Measurements from ENCODE around the gene COG7.

Gene COG7

GRCh38 chr16:23480257-23480656 is 27.3 kb upstream of the COG7 start:
- Histone ChIP-seq H3F3A (ENCODE audit: insufficient read depth, low read length) (no peaks in the 10 kb centered on the region), H3K79me2 (ENCODE audit: low read length) (no peaks in the 10 kb centered on the region), H3K36me3 (replicated peaks; ENCODE audit: insufficient read depth, low read length) (peaks cover 10% of the 10 kb centered on the region), H3K4me2 (ENCODE audit: low read depth, low read length) (no peak overlapping the region), H4K20me1 (ENCODE audit: insufficient read depth, low read length) (no peaks in the 10 kb centered on the region), H3K4me1 (ENCODE audit: low read length) (no peaks in the 10 kb centered on the region), H3K9me2 (replicated peaks; ENCODE audit: insufficient read depth, low read length) (no peaks in the 10 kb centered on the region), H3K27ac (ENCODE audit: low read length) (no peak overlapping the region), H3K9me3 (replicated peaks; ENCODE audit: insufficient read depth, low read length) (no peaks in the 10 kb centered on the region), H2AFZ (ENCODE audit: low read length) (no peak overlapping the region), H3K27me3 (replicated peaks; ENCODE audit: insufficient read depth, low read length) (no peaks in the 10 kb centered on the region), H3K4me3 (ENCODE audit: low read length) (no peak overlapping the region), H3K9ac (ENCODE audit: low read length) (no peak overlapping the region)
- TF ChIP-seq EZH2 (optimal IDR thresholded peaks at IDR 0.05; ENCODE audit: low read depth, low read length), result no peak
- TF ChIP-seq EZH2phosphoT487 (IDR thresholded peaks at IDR 0.05; ENCODE audit: low read length), result no peak
- TF ChIP-seq CTCF (IDR thresholded peaks at IDR 0.05; ENCODE audit: low read length), result no peak
- DNase-seq, result no peak

DNA sequence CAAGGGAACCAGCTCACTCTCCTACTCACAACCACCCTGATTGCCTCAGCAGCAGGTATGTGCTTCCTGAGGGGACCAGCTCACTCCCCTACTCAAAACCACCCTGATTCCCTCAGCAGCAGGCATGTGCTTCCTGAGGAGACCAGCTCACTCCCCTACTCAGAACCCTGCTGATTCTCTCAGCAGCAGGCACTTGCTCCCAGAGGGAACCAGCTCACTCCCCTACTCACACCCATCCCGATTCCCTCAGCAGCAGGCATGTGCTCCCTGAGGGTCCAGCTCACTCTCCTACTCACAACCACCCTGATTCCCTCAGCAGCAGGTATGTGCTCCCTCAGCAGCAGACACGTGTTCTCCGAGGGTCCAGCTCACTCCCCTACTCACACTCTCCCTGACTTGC is 26.1 kb upstream of the COG7 start:
- H3K27me3 ChIP-seq (replicated peaks; ENCODE audit: insufficient read depth, low read length), result no peaks in the 10 kb centered on the region
- no peak overlapping the region for H2AFZ ChIP-seq (ENCODE audit: low read length)
- H3K9ac ChIP-seq (ENCODE audit: low read length), result no peak overlapping the region
- H3K9me3 ChIP-seq (replicated peaks; ENCODE audit: insufficient read depth, low read length), result no peaks in the 10 kb centered on the region
- H3K4me2 ChIP-seq (ENCODE audit: low read depth, low read length), result no peak overlapping the region
- H3K4me1 ChIP-seq (ENCODE audit: low read length), result no peaks in the 10 kb centered on the region
- H3K36me3 ChIP-seq (replicated peaks; ENCODE audit: insufficient read depth, low read length), result peaks cover 13% of the 10 kb centered on the region
- no peaks in the 10 kb centered on the region for H3K9me2 ChIP-seq (replicated peaks; ENCODE audit: insufficient read depth, low read length)
- no peak for DNase-seq
- no peaks in the 10 kb centered on the region for H4K20me1 ChIP-seq (ENCODE audit: insufficient read depth, low read length)
- no peaks in the 10 kb centered on the region for H3K79me2 ChIP-seq (ENCODE audit: low read length)
- no peak overlapping the region for H3K4me3 ChIP-seq (ENCODE audit: low read length)
- no peak overlapping the region for H3K27ac ChIP-seq (ENCODE audit: low read length)
- TF ChIP-seq CTCF (IDR thresholded peaks at IDR 0.05; ENCODE audit: low read length) (no peak), EZH2phosphoT487 (IDR thresholded peaks at IDR 0.05; ENCODE audit: low read length) (no peak), EZH2 (optimal IDR thresholded peaks at IDR 0.05; ENCODE audit: low read depth, low read length) (no peak)
- H3F3A ChIP-seq (ENCODE audit: insufficient read depth, low read length), result no peaks in the 10 kb centered on the region

GRCh38 chr16:23478566-23478965 is 25.6 kb upstream of the COG7 start:
- H3K9me3 ChIP-seq (replicated peaks; ENCODE audit: insufficient read depth, low read length), result no peaks in the 10 kb centered on the region
- no peaks in the 10 kb centered on the region for H3F3A ChIP-seq (ENCODE audit: insufficient read depth, low read length)
- H4K20me1 ChIP-seq (ENCODE audit: insufficient read depth, low read length), result no peaks in the 10 kb centered on the region
- no peak overlapping the region for H3K9ac ChIP-seq (ENCODE audit: low read length)
- DNase-seq, result no peak
- H3K36me3 ChIP-seq (replicated peaks; ENCODE audit: insufficient read depth, low read length), result peaks cover 13% of the 10 kb centered on the region
- no peaks in the 10 kb centered on the region for H3K27me3 ChIP-seq (replicated peaks; ENCODE audit: insufficient read depth, low read length)
- no peaks in the 10 kb centered on the region for H3K79me2 ChIP-seq (ENCODE audit: low read length)
- no peak overlapping the region for H2AFZ ChIP-seq (ENCODE audit: low read length)
- H3K4me3 ChIP-seq (ENCODE audit: low read length), result no peak overlapping the region
- H3K9me2 ChIP-seq (replicated peaks; ENCODE audit: insufficient read depth, low read length), result no peaks in the 10 kb centered on the region
- no peak overlapping the region for H3K27ac ChIP-seq (ENCODE audit: low read length)
- H3K4me2 ChIP-seq (ENCODE audit: low read depth, low read length), result no peak overlapping the region
- no peak for TF ChIP-seq CTCF (IDR thresholded peaks at IDR 0.05; ENCODE audit: low read length)
- no peak for TF ChIP-seq EZH2phosphoT487 (IDR thresholded peaks at IDR 0.05; ENCODE audit: low read length)
- no peak for TF ChIP-seq EZH2 (optimal IDR thresholded peaks at IDR 0.05; ENCODE audit: low read depth, low read length)
- no peaks in the 10 kb centered on the region for H3K4me1 ChIP-seq (ENCODE audit: low read length)
